ENCODE measurements around the gene TMEM135.

DNA sequence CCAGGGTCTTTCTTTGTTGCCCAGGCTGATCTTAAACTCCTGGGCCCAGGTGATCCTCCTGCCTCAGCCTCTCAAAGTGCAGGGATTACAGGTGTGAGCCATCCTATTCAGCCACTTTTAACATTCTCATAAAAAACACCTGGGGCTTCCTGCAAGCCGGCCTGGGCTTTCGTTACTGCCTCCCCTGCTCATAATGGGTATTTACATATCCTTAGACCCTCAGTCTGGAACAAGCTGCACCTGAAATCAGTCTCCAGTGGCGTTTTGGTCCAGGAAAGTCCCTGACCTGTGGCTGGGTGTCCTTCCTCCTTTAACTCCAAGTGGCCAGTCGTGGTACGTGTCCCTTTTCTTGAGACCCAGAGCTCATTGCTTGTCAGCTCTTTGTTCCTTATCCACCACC, 320.7 kb downstream of the TMEM135 start:
- TF ChIP-seq EZH2 (IDR thresholded peaks at IDR 0.05; ENCODE audit: borderline replicate concordance, low read depth, low read length, poor library complexity, severe bottlenecking): no peak
- TF ChIP-seq, protein P1, sequence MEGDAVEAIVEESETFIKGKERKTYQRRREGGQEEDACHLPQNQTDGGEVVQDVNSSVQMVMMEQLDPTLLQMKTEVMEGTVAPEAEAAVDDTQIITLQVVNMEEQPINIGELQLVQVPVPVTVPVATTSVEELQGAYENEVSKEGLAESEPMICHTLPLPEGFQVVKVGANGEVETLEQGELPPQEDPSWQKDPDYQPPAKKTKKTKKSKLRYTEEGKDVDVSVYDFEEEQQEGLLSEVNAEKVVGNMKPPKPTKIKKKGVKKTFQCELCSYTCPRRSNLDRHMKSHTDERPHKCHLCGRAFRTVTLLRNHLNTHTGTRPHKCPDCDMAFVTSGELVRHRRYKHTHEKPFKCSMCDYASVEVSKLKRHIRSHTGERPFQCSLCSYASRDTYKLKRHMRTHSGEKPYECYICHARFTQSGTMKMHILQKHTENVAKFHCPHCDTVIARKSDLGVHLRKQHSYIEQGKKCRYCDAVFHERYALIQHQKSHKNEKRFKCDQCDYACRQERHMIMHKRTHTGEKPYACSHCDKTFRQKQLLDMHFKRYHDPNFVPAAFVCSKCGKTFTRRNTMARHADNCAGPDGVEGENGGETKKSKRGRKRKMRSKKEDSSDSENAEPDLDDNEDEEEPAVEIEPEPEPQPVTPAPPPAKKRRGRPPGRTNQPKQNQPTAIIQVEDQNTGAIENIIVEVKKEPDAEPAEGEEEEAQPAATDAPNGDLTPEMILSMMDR (conservative IDR thresholded peaks at IDR 0.05; ENCODE audit: low read depth, low read length): no peak
